Measurements from ENCODE around the gene DYRK1A. TPM values are rescaled to one million over a fixed set of nuclear protein-coding genes. Genes with fewer than 3 reads are reported as not detected.

The DYRK1A gene
- total RNA-seq, 1 donor from 2014 or later: 108 TPM

GRCh38 chr21:37575580-37575979 is 209.0 kb downstream of the DYRK1A start:
- Histone ChIP-seq H3K79me2 (ENCODE audit: low read depth) (no peaks in the 10 kb centered on the region), H4K20me1 (ENCODE audit: low read depth) (no peaks in the 10 kb centered on the region), H3K4me1 (no peaks in the 10 kb centered on the region), H3K4me2 (no peak overlapping the region), H3K27ac (no peak overlapping the region), H2AFZ (replicated peaks) (no peak overlapping the region), H3K9me3 (ENCODE audit: low read depth) (peaks cover 6% of the 10 kb centered on the region), H3K9ac (no peak overlapping the region), H3K27me3 (no peaks in the 10 kb centered on the region), H3K36me3 (peaks cover 9% of the 10 kb centered on the region), H3K4me3 (no peak overlapping the region), H3F3A (ENCODE audit: low read depth) (no peaks in the 10 kb centered on the region)
- Mint-ChIP-seq H3K27me3 (ENCODE audit: insufficient read depth, low read depth) (peaks cover 10% of the 10 kb centered on the region), H3K36me3 (no peaks in the 10 kb centered on the region), H3K9me3 (peaks cover 30% of the 10 kb centered on the region), H3K4me1 (no peaks in the 10 kb centered on the region), H3K27ac (no peak overlapping the region), H3K4me3 (no peak overlapping the region)
- TF ChIP-seq EZH2phosphoT487 (IDR thresholded peaks at IDR 0.05) (no peak), EZH2 (IDR thresholded peaks at IDR 0.05) (no peak), CTCF (IDR thresholded peaks at IDR 0.05) (no peak)
- DNase-seq (ENCODE audit: low spot score): no peak

Other genes with a start within 250 kb of the DYRK1A start
- gene VPS26C, start 99.4 kb upstream of the DYRK1A start, total RNA-seq (ENCODE audit: low replicate concordance): 60.2 and 80.5 TPM in 2 replicates

Measured in neural progenitor cell (in vitro differentiated cells).